Nephron progenitor cell (in vitro differentiated cells): Measurements from ENCODE around the gene POU2AF1.

Source experiments
- DNase-seq: peaks from one replicate; pipeline ENCODE4 v3.0.0; 2021
- H3K27ac Mint-ChIP-seq: 2 replicates; pipeline ENCODE4 v1.8.0; 2021; ENCODE audit warnings: mild to moderate bottlenecking, moderate library complexity, mixed read lengths
- H3K27me3 Mint-ChIP-seq: 2 replicates; pipeline ENCODE4 v1.8.0; 2021; ENCODE audit warnings: mild to moderate bottlenecking, low read depth, mixed read lengths; ENCODE audit not compliant: poor library complexity
- H3K36me3 Mint-ChIP-seq: 2 replicates; pipeline ENCODE4 v1.8.0; 2021; ENCODE audit warnings: low read depth, mixed read lengths
- H3K4me1 Mint-ChIP-seq: 2 replicates; pipeline ENCODE4 v1.8.0; 2021; ENCODE audit warnings: mixed read lengths
- H3K4me3 Mint-ChIP-seq: 2 replicates; pipeline ENCODE4 v1.8.0; 2021; ENCODE audit warnings: mild to moderate bottlenecking, moderate library complexity, mixed read lengths
- H3K9me3 Mint-ChIP-seq: 2 replicates; pipeline ENCODE4 v1.8.0; 2021; ENCODE audit warnings: mild to moderate bottlenecking, moderate library complexity, mixed read lengths
- CTCF ChIP-seq: fragments of 200-600 bp; sonication (generic); IDR thresholded peaks from 2 replicates; pipeline ENCODE4 v1.5.0; 2021; ENCODE audit warnings: antibody characterized with exemption

Gene POU2AF1

GRCh38 chr11:111362887-111363411 lies 16.1 kb downstream of the POU2AF1 start:
- Mint-ChIP-seq H3K27ac (no peak overlapping the region), H3K4me1 (peaks cover 5% of the 10 kb centered on the region), H3K9me3 (no peaks in the 10 kb centered on the region), H3K4me3 (no peak overlapping the region), H3K36me3 (no peaks in the 10 kb centered on the region), H3K27me3 (peaks cover 17% of the 10 kb centered on the region)
- no peak for DNase-seq
- no peak for TF ChIP-seq CTCF

GRCh38 chr11:111361874-111362273 lies 17.2 kb downstream of the POU2AF1 start:
- Mint-ChIP-seq H3K27ac (no peak overlapping the region), H3K27me3 (peaks cover 17% of the 10 kb centered on the region), H3K4me1 (peaks cover 4% of the 10 kb centered on the region), H3K4me3 (no peak overlapping the region), H3K9me3 (no peaks in the 10 kb centered on the region), H3K36me3 (no peaks in the 10 kb centered on the region)
- no peak for TF ChIP-seq CTCF
- DNase-seq: no peak

- Mint-ChIP-seq H3K27me3 (peaks cover 14% of the 10 kb centered on the region), H3K4me3 (no peak overlapping the region), H3K36me3 (no peaks in the 10 kb centered on the region), H3K9me3 (no peaks in the 10 kb centered on the region), H3K4me1 (peaks cover 5% of the 10 kb centered on the region), H3K27ac (no peak overlapping the region)
- TF ChIP-seq CTCF: no peak
- no peak for DNase-seq
Observed at GRCh38 chr11:111361052-111361801, 17.8 kb downstream of the POU2AF1 start.

GRCh38 chr11:111360150-111361043 lies 18.7 kb downstream of the POU2AF1 start:
- no peaks in the 10 kb centered on the region for H3K9me3 Mint-ChIP-seq
- H3K36me3 Mint-ChIP-seq: no peaks in the 10 kb centered on the region
- H3K4me3 Mint-ChIP-seq: no peak overlapping the region
- no peak for DNase-seq
- peaks cover 17% of the 10 kb centered on the region for H3K27me3 Mint-ChIP-seq
- no peak overlapping the region for H3K27ac Mint-ChIP-seq
- no peak for TF ChIP-seq CTCF
- peaks cover 6% of the 10 kb centered on the region for H3K4me1 Mint-ChIP-seq

GRCh38 chr11:111359223-111360149 lies 19.6 kb downstream of the POU2AF1 start:
- no peak for TF ChIP-seq CTCF
- Mint-ChIP-seq H3K4me3 (no peak overlapping the region), H3K9me3 (no peaks in the 10 kb centered on the region), H3K27ac (no peak overlapping the region), H3K27me3 (peaks cover 24% of the 10 kb centered on the region), H3K36me3 (no peaks in the 10 kb centered on the region), H3K4me1 (peaks cover 10% of the 10 kb centered on the region)
- no peak for DNase-seq
